DOHH2 (cell line): ENCODE measurements around the gene ADAR.

Experiments
- H3F3A ChIP-seq: fragments of 200-600 bp; sonication (generic), shearing (Covaris generic); 2 replicates; pipeline ENCODE4 v1.6.0; 2016; ENCODE audit warnings: antibody characterized with exemption, mild to moderate bottlenecking; ENCODE audit not compliant: control insufficient read depth, insufficient read depth
- H3K27ac ChIP-seq: fragments of 200-600 bp; sonication (generic); 2 replicates; pipeline ENCODE4 v1.5.1; 2014; ENCODE audit warnings: low read depth, mild to moderate bottlenecking, low read length, moderate library complexity
- H3K27me3 ChIP-seq: fragments of 200-600 bp; sonication (generic); 2 replicates; pipeline ENCODE4 v1.6.1; 2014; ENCODE audit warnings: mild to moderate bottlenecking, low read length, mixed read lengths; ENCODE audit not compliant: control insufficient read depth
- H3K36me3 ChIP-seq: fragments of 200-600 bp; sonication (generic); 2 replicates; pipeline ENCODE4 v1.6.1; 2014; ENCODE audit warnings: mild to moderate bottlenecking, low read length, moderate library complexity, mixed read lengths; ENCODE audit not compliant: control insufficient read depth
- H3K4me1 ChIP-seq: fragments of 200-600 bp; sonication (generic); 2 replicates; pipeline ENCODE4 v1.6.1; 2014; ENCODE audit warnings: mild to moderate bottlenecking, low read length, mixed read lengths; ENCODE audit not compliant: control insufficient read depth
- H3K4me2 ChIP-seq: fragments of 200-600 bp; sonication (generic); 2 replicates; pipeline ENCODE4 v1.6.0; 2014; ENCODE audit warnings: mild to moderate bottlenecking, low read length, moderate library complexity
- H3K4me3 ChIP-seq: fragments of 200-600 bp; sonication (generic); 2 replicates; pipeline ENCODE4 v1.5.1; 2014; ENCODE audit warnings: mild to moderate bottlenecking, low read length, mixed read lengths
- H3K79me2 ChIP-seq: fragments of 200-600 bp; sonication (generic); 2 replicates; pipeline ENCODE4 v1.6.1; 2014; ENCODE audit warnings: mild to moderate bottlenecking, low read length, mixed read lengths; ENCODE audit not compliant: control insufficient read depth
- H3K9me2 ChIP-seq: fragments of 200-600 bp; sonication (generic); replicated peaks from 2 replicates; pipeline ENCODE4 v1.6.1; 2014; ENCODE audit warnings: mild to moderate bottlenecking, low read length, mixed read lengths; ENCODE audit not compliant: control insufficient read depth
- H3K9me3 ChIP-seq: fragments of 200-600 bp; sonication (generic); 2 replicates; pipeline ENCODE4 v1.6.1; 2014; ENCODE audit warnings: antibody characterized with exemption, low read length, mixed read lengths; ENCODE audit not compliant: control insufficient read depth, insufficient read depth
- H4K20me1 ChIP-seq: fragments of 200-600 bp; sonication (generic); 2 replicates; pipeline ENCODE4 v1.6.0; 2014; ENCODE audit warnings: low read depth, mild to moderate bottlenecking, antibody characterized with exemption, low read length, moderate library complexity; ENCODE audit not compliant: control insufficient read depth, insufficient read depth
- EZH2phosphoT487 ChIP-seq: fragments of 200-600 bp; sonication (generic); IDR thresholded peaks from 2 replicates; pipeline ENCODE4 v1.6.1; 2017; ENCODE audit warnings: borderline replicate concordance, mild to moderate bottlenecking, antibody characterized with exemption, low read length, moderate library complexity, mixed read lengths
- TF ChIP-seq, protein P1 (sequence below): fragments of 200-600 bp; sonication (generic); IDR thresholded peaks from one replicate; pipeline ENCODE4 v1.5.1; 2014; ENCODE audit warnings: antibody characterized with exemption, mild to moderate bottlenecking, low read depth, low read length; ENCODE audit not compliant: poor library complexity, severe bottlenecking

The ADAR gene

GRCh38 chr1:154541231-154541630 is 66.8 kb downstream of the ADAR start:
- no peaks in the 10 kb centered on the region for H3F3A ChIP-seq
- no peak overlapping the region for H3K4me2 ChIP-seq
- no peak for TF ChIP-seq EZH2phosphoT487
- TF ChIP-seq, protein P1, sequence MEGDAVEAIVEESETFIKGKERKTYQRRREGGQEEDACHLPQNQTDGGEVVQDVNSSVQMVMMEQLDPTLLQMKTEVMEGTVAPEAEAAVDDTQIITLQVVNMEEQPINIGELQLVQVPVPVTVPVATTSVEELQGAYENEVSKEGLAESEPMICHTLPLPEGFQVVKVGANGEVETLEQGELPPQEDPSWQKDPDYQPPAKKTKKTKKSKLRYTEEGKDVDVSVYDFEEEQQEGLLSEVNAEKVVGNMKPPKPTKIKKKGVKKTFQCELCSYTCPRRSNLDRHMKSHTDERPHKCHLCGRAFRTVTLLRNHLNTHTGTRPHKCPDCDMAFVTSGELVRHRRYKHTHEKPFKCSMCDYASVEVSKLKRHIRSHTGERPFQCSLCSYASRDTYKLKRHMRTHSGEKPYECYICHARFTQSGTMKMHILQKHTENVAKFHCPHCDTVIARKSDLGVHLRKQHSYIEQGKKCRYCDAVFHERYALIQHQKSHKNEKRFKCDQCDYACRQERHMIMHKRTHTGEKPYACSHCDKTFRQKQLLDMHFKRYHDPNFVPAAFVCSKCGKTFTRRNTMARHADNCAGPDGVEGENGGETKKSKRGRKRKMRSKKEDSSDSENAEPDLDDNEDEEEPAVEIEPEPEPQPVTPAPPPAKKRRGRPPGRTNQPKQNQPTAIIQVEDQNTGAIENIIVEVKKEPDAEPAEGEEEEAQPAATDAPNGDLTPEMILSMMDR: no peak
- H3K79me2 ChIP-seq: no peaks in the 10 kb centered on the region
- no peaks in the 10 kb centered on the region for H4K20me1 ChIP-seq
- H3K9me3 ChIP-seq: no peaks in the 10 kb centered on the region
- H3K36me3 ChIP-seq: no peaks in the 10 kb centered on the region
- no peaks in the 10 kb centered on the region for H3K9me2 ChIP-seq
- no peak overlapping the region for H3K27ac ChIP-seq
- H3K27me3 ChIP-seq: peaks cover 15% of the 10 kb centered on the region; the same call in 1 of the 2 replicates
- no peaks in the 10 kb centered on the region for H3K4me1 ChIP-seq
- H3K4me3 ChIP-seq: no peak overlapping the region

DNA sequence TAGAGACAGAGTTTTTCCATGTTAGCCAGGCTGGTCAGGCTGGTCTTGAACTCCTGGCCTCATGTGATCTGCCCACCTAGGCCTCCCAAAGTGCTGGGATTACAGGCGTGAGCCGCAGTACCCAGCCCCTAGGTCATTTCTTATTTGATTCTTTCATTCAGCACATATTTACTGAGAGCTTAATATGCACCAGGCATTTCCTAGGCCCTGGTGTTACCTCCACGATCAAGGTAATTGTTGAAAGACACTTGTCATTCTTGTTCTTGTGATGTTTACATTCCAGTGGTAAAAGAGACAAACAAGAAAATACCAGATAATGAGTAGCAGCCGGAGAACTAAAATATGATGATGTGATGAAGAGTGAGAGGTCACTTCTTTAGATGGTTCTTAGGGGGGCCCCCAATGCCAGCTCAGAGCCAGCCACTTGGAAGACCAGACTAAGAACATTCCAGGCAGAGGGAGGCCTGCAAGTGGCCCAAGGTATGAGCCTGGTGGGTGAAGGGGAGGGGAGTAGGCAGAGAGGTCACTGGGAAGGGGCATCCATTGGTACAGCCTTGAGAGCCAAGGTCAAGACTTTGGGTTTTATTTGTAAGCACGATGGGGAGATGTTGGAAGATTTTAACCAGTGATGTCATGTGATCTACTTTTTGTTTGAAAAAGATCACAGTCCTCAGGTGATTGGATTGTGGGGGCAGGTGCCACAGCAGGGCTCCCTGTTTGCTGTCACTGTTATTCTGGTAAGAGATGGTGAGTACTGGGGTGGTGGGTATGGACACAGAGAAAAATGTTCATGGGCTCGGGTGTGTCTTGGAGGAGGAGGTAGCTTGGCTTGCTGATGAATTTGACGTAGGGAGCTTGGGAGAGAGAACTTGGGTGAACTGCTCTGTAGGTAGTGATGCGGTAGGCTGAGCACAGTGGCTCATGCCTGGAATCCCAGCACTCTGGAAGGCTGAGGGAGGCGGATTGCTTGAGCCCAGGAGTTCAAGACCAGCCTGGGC is 68.2 kb downstream of the ADAR start:
- Histone ChIP-seq H3F3A (no peaks in the 10 kb centered on the region), H3K4me1 (no peaks in the 10 kb centered on the region), H3K4me3 (no peak overlapping the region), H3K79me2 (no peaks in the 10 kb centered on the region), H3K9me2 (no peaks in the 10 kb centered on the region), H3K27ac (no peak overlapping the region), H3K4me2 (no peak overlapping the region), H3K27me3 (peaks cover 18% of the 10 kb centered on the region; the same call in 1 of the 2 replicates), H3K36me3 (no peaks in the 10 kb centered on the region), H4K20me1 (no peaks in the 10 kb centered on the region), H3K9me3 (no peaks in the 10 kb centered on the region)
- TF ChIP-seq, protein P1: no peak
- no peak for TF ChIP-seq EZH2phosphoT487

DNA sequence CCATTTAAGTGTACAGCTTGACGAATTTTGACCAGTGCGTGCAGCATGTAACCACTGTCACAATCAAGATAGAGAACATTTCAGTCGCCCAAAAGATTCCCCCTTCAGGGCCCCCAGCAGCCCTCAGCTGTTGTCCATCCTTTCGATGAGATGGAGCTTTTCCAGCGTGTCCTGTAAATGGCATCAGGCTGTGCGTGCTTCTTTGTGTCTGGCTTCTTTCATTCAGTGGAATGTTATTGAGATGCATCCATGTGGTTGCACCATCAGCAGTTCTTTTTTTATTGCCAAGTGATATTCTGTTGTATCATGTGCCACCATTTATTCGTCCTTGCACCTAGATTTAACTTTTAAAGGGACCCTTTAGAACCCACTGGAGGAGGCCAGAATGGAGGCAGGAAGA is 71.4 kb downstream of the ADAR start:
- Histone ChIP-seq H3K4me2 (no peak overlapping the region), H3F3A (no peaks in the 10 kb centered on the region), H3K4me3 (no peak overlapping the region), H3K79me2 (no peaks in the 10 kb centered on the region), H3K9me3 (no peaks in the 10 kb centered on the region), H3K27ac (no peak overlapping the region), H3K36me3 (no peaks in the 10 kb centered on the region), H3K9me2 (no peaks in the 10 kb centered on the region), H4K20me1 (no peaks in the 10 kb centered on the region), H3K4me1 (no peaks in the 10 kb centered on the region), H3K27me3 (peaks cover 11% of the 10 kb centered on the region; the same call in 1 of the 2 replicates)
- TF ChIP-seq, protein P1: no peak
- no peak for TF ChIP-seq EZH2phosphoT487
